Measurements from ENCODE around the gene MDH2.
"Not testable (repeated sequence)": the region's sequence is repeated elsewhere in the genome, so short reads cannot be mapped to it uniquely, and the experiment has no call there.

MDH2 gene, protein sequence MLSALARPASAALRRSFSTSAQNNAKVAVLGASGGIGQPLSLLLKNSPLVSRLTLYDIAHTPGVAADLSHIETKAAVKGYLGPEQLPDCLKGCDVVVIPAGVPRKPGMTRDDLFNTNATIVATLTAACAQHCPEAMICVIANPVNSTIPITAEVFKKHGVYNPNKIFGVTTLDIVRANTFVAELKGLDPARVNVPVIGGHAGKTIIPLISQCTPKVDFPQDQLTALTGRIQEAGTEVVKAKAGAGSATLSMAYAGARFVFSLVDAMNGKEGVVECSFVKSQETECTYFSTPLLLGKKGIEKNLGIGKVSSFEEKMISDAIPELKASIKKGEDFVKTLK

DNA sequence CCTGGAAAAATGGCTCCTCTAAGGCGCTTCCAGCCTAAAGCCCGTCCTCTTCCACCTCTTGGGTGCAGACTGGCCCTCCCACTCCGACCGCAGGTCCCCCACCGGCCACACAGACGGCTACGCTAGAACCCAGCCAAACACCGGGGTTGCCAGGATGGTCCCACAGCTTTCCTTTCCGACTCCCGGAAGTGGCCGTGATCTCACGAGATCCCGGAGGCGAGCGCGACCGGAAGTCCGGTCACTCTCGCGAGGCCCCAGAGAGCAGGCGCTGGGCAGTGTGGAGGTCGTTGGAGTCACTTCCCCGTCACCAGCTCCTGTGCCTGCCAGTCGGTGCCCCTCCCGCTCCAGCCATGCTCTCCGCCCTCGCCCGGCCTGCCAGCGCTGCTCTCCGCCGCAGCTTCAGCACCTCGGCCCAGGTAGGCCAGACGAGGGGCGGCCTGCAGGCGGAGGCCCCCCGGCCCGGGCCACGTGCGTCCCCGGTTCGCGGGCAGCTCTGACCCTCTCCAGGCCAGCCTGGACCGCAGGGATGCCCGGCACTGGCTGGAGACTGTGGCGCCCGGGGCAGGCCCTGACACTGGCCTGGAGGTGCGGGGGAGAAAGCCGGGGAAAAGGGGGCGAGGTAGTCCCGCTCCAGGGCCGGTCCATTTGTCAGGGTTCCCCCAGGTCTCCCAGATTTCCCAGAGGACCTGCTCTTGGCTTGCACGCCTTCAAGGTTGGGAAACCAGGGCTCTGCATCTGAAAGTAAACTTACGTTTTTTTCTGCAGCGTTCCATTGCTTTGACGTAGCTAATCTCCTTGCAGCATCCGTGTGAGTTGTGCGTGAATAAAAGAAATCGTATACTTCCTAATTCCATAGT is at the start of gene MDH2, which contains the start of gene STYXL1:
Gene MDH2 (plus strand): TSS at position 296 of the 857 bp plus-strand sequence. CDS start 55 bp downstream, at position 351.
Gene STYXL1 (minus strand): TSS at position 190 of the 857 bp plus-strand sequence. CDS start 17,477 bp downstream, outside the sequence.
- DNase-seq (ENCODE audit: low read depth in 2 of 2) = peak; percentile 86

DNA sequence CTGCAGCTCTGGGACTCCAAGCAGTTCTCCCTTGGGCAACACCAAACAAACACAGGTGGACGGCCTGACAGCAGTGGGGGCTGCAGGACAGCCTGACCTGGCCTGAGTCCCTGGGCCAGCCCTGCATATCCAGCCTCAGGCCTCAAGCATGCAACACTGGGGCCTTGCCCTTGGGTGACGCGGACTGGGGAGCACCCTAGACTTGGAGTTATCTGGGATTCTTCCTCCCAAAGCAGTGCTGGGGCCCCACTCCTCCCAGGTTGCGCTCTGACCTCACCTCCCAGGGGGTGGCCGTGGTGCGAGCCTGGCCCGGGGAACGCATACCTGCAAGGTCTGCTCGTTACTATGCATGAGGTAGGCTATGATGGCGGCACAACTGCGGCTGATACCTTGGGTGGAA is 47.3 kb upstream of the MDH2 start:
- DNase-seq (ENCODE audit: low read depth in 2 of 2) = no peak

DNA sequence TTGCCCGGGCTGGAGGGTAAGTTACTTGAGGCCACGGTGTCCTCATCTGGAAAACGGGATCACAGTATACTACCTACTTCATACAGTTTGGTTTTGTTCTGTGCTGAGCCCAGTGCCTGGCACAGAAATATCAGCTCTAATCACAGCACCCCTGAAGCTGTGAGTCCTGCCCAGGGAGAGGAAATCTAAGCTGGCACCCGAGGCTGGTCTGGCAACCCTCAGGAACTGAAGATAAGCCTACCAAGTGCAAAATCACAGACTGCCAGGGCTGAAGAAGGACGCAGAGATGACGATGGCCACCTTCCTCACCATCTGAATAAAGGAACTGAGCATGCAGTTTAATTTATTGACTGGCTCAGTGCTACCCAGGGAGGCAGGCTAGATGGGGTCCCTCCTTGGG is 45.8 kb upstream of the MDH2 start:
- DNase-seq (ENCODE audit: low read depth in 2 of 2) = no peak

DNA sequence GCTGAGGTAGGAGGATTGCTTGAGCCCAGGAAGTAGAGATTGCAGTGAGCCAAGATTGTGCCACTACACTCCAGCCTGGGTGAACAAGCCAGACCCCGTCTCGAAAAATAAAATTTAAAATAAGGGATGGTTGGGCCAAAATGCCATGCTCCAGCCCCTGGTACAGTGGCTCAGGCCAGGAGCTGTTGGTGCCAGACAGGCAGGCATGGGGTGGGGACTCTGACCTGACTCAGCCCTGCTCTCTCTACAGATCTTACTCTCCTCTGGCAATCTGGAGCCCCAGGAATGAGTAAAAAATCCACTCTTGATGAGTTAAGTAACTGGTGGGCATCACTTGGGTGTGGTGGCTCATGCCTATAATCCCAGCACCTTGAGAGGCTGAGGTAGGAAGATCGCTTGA is 45.1 kb upstream of the MDH2 start:
- no peak for DNase-seq (ENCODE audit: low read depth in 2 of 2)

DNA sequence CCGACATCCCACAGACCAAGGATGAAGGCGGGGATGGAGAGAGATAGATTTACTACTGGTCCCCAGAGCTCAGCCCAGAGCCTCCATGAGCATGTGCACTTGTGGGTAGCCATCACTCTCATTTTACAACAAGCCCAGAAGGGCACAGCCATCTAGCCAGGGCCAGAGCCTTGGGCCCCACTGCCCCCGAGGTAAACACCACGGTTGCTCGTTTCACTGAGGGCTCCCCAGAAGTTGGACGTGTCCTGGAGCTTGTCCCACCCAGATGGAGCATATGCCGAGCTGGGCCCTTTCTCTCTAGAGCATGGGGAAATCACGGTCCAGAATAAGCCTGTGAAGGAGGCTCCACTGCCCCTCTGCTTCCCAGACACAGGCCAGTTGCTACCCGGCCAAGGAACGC is 44.6 kb upstream of the MDH2 start:
- DNase-seq (ENCODE audit: low read depth in 2 of 2) = no peak

DNA sequence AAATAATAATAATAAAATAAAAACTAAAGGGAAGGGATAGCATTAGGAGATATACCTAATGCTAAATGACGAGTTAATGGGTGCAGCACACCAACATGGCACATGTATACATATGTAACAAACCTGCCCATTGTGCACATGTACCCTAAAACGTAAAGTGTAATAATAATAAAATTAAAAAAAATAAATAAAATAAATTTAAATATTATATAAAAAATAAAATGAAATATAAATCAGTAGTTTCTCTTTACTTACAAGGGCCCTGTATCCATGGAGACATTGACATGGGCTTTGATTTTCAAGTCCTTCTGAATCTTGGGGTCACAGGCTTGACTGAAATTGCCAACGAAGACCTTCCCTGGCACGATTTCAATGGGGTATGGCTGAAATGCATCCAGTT is 42.9 kb upstream of the MDH2 start:
- not testable (repeated sequence) for DNase-seq (ENCODE audit: low read depth in 2 of 2)

DNA sequence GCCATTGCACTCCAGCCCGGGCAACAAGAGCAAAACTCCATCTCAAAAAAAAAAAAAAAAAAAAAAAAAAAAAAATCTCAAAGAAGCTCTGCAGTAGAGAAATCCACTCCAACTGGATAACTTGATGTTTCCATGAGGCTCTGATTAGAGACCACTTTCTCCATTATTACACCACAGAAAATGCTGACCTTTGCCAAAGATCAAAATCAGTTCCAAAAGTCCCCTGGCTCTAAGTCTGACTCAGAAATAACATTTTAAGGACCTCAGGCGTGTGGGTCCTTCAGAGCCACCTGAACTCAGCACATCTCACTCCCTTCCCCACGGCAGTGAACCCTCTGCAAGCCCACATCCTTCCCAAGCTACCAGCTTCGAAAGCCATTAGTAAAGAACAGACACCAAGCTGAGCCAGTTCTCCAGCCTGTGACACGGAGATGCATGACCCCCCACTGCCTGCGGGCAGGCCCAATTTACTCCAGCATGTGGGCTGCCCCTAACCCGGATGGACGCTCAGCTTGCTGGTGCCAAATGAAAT is 39.7 kb upstream of the MDH2 start:
- DNase-seq (ENCODE audit: low read depth in 2 of 2) = no peak

DNA sequence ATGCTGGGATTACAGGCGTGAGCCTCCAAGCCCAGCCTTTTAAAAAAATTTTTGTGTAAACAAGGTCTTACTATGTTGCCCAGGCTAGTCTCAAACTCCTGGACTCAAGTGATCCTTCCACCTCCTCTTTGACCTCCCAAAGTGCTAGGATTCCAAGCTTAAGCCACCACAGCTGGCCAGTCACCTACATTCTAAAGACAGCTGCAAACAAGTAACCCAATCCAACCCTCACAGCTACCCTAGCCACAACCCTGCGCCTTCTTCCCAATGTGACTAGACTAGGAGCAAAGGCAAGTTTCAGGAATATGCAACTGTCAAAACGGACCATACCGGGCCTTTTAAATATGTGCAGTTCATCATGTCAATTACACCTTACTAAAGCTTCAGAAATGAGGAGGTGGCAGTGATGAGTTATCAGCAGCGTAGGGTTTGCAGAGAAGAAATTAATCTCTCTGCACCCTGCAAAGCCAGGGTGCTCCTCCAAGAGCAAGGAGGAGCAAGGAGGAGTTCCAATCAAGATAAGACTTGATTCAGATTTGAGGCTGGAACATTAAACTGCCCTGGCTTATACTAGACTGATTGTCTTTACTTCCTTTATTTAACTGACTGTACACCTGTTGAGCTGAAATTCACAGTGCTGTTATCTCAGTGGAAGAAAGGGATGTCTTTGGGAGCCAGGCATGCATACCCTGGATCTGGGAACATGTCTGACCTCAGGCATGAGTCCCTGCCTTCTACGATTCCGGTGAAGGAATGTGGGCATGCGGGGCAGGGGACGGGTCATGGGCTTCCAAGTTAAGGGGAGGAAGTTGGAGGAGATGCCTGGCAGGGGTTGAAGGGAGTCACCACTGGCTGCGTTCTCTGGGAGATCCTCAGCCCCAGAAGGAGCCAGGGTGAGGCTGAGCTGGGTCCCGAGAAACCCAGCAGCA is 38.0 kb upstream of the MDH2 start:
- DNase-seq (ENCODE audit: low read depth in 2 of 2) = no peak

DNA sequence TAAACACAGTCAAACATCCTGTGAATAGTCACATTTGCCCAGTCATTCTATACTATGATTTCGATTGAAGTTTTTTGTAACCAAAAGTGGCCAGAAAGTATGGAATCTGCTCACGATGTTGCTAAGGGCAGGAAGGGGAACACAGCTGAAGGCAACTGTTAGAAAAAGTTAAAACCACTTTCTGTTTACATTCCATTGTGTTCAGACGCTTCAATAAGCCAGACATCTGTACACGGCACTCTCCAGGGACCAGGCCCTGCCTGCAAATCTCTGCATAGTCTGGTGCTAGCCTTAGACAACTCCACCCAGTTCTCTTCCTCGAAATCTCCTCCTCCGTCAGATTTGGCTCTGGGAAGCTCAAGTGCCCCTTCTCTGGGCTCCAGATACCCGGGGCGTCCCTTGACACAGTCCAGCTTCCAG is 36.5 kb upstream of the MDH2 start:
- DNase-seq (ENCODE audit: low read depth in 2 of 2) = no peak

DNA sequence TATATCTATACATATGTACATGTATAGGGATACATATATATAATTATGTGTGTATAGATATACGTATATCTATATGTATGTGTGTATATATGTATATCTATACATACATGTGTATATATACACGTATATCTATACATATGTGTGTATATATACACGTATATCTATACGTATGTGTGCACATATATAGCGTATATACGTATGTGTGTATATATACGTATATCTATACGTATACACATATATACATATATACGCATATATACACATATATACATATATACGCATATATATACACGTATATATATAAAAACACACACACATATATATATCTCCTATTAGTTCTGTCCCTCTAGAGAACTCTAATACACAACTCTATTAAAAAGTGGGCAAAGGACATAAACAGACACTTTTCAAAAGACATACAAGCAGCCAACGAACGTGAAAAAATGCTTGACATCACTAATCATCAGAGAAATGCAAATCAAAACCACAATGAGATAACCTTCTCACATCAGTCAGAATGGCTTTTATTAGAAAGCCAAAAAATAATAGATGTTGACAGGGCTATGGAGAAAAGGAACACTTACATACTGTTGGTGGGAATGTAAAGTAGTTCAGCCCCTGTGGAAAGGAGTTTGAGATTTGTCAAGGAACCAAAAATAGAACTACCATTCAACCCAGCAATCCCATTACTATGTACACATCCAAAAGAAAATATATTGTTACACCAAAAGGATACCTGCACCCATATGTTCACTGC is 31.5 kb upstream of the MDH2 start:
- DNase-seq (ENCODE audit: low read depth in 2 of 2) = no peak

DNA sequence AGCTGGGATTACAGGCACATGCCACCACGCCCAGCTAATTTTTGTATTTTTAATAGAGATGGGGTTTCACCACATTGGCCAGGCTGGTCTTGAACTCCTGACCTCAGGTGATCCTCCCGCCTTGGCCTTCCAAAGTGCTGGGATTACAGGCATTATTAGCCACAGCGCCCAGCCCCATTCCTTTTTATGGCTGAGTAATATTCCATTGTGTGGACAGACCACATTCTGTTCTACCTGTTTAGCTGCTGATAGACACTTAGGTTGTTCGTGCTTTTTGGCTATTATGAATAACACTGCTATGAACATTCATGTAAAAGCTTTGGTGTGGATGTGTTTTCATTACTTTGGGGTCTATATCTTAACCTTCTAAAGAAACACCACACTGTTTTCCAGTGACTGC is 29.4 kb upstream of the MDH2 start:
- DNase-seq (ENCODE audit: low read depth in 2 of 2) = not testable (repeated sequence)

DNA sequence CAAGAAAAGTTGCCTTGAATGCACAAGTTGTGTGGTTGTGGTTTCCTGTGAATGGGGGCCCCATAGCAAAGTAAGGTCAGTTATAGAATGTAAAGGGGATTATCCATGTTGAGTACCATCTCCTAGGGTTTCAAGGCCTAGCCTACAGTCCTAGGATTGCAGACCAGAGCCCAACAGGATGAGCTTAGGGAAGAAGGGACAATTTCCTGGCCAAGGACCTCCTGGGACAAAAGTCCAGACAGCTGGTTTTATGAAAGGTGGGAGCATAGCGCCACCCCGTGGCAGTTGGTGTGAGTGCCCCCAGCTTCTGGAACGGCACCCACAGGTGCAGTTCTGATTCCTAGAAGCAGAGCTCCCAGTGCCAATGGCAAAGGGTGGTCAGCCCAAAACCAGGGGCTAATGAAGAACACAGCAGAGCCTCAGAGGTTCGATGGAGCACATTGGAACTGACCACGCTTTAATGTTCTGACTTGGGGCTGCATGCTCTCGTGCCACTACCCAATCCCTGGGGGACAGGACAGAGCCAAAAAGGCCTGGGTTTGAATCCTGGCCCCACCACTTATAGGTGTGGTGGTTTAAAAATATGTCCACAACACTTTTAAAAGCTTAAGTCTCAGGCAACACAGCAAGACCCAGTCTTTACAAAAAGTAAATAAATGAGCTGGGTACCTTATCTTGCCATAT is 27.7 kb upstream of the MDH2 start:
- peak; percentile 50 to 65 for DNase-seq (ENCODE audit: low read depth in 2 of 2)

DNA sequence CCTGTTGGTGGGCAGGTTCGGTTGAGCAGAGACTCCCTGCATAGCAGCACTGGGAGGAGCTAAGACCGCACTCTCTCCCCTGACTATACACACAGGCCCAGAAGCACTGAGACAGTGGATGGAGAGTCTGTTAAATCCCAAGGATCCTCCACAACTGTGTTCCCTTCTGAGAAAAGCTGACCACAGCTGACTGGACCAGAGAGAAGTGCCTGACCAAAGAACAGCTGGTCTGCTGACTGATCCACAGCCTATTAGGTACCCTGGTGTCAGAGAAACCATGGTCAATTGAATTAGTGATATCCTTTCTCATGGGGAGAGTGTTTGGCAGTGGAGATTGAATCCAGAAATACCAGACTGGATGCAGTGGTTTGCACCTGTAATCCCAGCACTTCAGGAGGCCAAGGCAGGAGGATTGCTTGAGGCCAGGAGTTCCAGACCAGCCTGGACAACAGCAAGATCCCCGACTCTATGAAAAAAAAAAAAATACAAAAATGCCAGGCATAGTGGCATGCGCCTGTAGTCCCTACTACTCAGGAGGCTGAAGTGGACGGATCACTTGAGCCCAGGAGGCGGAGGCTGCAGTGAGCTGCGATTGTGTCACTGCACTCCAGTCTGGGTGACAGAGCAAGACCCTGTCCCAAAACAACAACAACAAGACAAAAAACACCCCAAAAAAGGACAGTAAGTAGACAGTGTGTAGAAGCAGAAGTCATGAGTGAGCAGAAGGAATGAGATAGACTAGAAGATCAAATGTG is 25.7 kb upstream of the MDH2 start:
- no peak for DNase-seq (ENCODE audit: low read depth in 2 of 2)

DNA sequence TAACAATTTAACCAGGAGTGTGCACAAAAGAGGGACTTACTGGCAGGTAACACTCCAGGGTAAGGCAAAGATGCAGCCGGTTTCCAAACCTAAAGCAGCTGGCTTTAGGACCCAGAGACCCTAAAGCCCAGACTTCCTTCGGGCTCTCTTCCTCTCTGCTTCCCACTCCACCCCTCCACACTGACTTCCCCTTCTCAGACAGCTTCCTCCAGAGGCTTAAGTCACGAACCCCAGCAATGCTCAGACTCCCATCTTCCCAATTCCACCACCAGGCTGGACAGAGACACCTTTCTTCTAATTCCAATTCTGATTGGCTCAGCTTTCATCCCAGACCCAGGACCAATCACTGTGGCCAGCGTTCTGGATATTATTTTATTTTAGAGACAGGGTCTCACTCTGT is 24.9 kb upstream of the MDH2 start:
- DNase-seq (ENCODE audit: low read depth in 2 of 2) = no peak

DNA sequence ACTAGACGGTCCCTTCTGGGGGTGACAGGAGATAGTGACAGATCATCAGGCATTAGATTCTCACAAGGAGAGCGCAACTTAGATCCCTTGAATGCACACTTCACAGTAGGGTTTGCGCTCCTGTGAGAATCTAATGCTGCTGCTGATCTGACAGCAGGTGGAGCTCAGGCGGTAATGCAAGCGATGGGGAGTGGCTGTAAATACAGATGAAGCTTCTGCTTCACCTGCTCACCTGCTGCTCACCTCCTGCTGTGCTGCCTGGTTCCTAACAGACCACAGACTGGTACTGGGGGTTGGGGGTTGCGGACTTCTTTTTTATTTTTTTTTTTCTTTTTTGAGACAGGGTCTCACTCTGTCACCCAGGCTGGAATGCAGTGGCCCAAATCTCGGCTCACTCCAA is 18.2 kb upstream of the MDH2 start:
- DNase-seq (ENCODE audit: low read depth in 2 of 2) = not testable (repeated sequence)

DNA sequence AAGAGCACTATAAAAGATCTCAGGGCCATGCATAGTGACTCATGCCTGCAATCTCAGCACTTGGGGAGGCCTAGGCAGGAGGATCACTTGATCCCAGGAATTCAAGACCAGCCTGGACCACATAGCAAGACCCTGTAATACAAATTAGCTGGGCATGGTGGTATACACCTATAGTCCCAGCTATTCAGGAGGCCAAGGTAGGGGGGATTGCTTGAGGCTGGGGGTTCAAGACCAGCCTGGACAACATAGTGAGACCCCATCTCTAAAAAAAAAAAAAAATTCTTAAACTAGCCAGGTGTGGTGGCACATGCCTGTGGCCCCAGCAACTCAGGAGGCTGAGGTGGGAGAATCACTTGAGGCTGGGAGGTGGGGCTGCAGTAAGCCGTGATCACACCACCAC is 15.9 kb upstream of the MDH2 start:
- DNase-seq (ENCODE audit: low read depth in 2 of 2) = no peak

DNA sequence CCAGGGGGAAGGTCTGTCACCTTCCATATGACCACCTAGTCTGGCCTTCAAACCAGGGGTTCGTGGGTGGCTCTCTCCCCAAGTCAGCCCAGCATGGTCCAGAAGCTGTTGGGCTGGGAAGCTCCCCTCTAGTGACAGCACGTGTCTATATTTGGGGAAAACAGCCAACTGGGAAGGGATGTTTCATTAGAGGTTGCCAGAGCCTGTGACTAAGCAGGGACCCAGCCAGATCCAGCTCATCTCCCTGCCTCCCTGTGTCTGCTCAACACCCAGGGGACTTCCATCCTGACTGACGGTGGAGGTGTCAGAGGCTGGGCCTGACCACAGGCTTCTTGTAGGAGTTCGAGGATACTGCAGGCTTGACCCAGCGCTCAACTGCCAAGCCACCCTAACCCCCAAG is 10.6 kb upstream of the MDH2 start:
- DNase-seq (ENCODE audit: low read depth in 2 of 2) = no peak

DNA sequence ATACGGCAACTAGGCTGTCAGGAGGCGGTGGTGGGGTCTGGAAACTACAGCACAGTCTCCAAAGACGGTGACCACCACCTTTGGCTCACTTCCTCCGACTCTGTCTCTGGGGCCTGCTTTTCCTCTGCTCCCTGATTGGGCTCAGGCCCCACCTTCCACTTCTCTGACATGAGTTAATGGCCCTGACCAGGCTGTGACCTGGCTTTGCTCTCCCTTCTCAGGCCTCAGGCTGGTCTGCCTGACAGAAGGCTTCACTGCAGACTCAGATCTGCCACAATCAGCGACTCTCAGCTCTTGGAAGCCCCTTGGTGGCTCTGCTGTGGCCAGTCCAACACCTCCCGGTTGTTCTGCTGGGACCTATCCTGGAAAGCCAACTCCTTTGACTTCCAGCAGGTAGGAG is 7.8 kb upstream of the MDH2 start:
- DNase-seq (ENCODE audit: low read depth in 2 of 2) = no peak

DNA sequence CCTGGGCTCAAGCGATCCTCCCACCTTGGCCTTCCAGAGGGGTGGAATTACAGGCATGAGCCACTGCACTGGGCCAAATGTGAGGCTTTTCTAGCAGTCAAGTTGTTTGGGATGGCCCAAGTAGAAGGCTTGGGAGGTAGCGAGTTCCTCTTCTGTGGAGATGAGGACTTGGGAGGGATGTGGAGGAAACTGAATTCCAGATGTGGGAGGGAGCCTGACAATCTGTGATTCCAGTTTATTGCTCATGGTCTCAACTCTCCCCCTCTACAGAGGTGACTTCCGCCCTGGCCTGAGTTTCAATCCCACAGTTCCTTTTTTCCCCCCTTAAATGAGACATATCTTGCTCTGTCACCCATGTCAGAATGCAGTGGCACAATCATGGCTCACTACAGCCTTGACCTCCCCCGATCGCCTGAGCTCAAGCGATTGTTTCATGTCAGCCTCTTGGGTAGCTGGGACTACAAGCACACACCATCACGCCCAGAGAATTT is 3.5 kb upstream of the MDH2 start:
- no peak for DNase-seq (ENCODE audit: low read depth in 2 of 2)
